Adipocyte (in vitro differentiated cells): Measurements from ENCODE around the gene ALOX12B.
"Not testable (repeated sequence)": the region's sequence is repeated elsewhere in the genome, so short reads cannot be mapped to it uniquely, and the experiment has no call there.

ENCODE experiments used
- DNase-seq: peaks from one replicate; pipeline ENCODE4 v3.0.0-alpha.2; 2015; ENCODE audit warnings: low read depth
- H3K27me3 ChIP-seq: replicated peaks from 2 replicates; pipeline ENCODE4 v1.7.0; 2013; ENCODE audit warnings: mild to moderate bottlenecking, low read length, moderate library complexity; ENCODE audit not compliant: control insufficient read depth, insufficient read depth
- H3K36me3 ChIP-seq: 2 replicates; pipeline ENCODE4 v1.7.0; 2013; ENCODE audit warnings: low read length, mild to moderate bottlenecking, moderate library complexity; ENCODE audit not compliant: control insufficient read depth, insufficient read depth, severe bottlenecking
- H3K4me1 ChIP-seq: 2 replicates; pipeline ENCODE4 v1.7.0; 2013; ENCODE audit warnings: mild to moderate bottlenecking, low read length, moderate library complexity; ENCODE audit not compliant: control insufficient read depth, insufficient read depth
- H3K4me3 ChIP-seq: 2 replicates; pipeline ENCODE4 v1.7.0; 2013; ENCODE audit warnings: mild to moderate bottlenecking, low read length, moderate library complexity
- H3K9ac ChIP-seq: 2 replicates; pipeline ENCODE4 v1.7.0; 2013; ENCODE audit warnings: mild to moderate bottlenecking, low read length, moderate library complexity
- H3K9me3 ChIP-seq: 2 replicates; pipeline ENCODE4 v1.7.0; 2013; ENCODE audit warnings: mild to moderate bottlenecking, low read length, moderate library complexity; ENCODE audit not compliant: control insufficient read depth

ALOX12B gene

DNA sequence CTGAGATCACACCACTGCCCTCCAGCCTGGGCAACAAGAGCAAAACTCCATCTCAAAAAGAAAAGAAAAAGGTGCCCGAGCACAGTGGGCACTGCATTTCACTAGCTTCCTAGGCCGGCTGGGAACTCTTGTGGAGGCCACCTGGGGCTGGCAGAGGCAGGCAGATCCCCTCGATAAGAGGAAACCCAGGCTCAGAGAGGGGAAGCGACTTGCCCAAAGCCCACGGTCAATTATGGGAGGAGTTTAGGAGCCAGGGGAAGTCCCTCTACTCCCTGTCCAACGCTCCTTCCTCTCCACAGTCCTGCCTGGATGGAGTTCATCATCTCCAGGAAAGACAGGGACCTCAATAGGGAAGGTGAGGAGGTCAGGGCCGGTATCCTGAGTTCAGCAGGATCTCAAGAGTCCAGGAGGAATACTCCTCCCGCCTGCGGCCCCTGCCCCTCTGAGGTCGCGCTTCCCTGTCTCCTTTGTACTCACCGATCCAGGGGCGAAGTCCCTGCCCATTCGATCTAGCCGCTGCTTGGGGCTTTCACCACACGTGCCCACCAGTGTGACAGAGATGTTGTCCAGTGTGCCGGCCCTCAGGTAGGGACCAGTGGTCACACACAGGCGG lies 30.0 kb upstream of the ALOX12B start:
- DNase-seq = no peak
- H3K27me3 ChIP-seq = peaks cover 39% of the 10 kb centered on the region
- H3K4me3 ChIP-seq = no peak overlapping the region
- no peaks in the 10 kb centered on the region for H3K9me3 ChIP-seq
- H3K36me3 ChIP-seq = no peaks in the 10 kb centered on the region
- peaks cover 13% of the 10 kb centered on the region for H3K4me1 ChIP-seq
- H3K9ac ChIP-seq = no peak overlapping the region

DNA sequence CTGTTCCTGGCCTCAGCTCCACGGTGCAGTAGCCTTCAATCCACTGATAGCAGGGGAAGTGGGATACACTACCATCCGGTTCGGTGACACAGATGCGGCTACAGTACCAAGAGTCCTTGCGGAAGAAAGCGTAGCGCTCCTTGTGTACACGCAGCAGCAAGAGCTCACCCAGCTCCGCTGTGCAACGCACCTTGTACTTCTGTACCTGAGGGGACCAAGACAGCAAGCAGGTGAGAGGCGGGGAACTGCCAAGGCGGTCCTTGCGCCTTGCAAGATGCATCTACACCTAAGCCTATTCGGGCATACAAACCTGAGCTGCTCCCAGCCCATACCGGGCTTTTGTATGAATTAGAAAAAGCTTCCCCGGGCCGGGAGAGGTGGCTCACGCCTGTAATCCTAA lies 29.3 kb upstream of the ALOX12B start:
- H3K9ac ChIP-seq = no peak overlapping the region
- DNase-seq = no peak
- peaks cover 45% of the 10 kb centered on the region for H3K27me3 ChIP-seq
- peaks cover 12% of the 10 kb centered on the region for H3K4me1 ChIP-seq
- H3K36me3 ChIP-seq = no peaks in the 10 kb centered on the region
- no peak overlapping the region for H3K4me3 ChIP-seq
- H3K9me3 ChIP-seq = no peaks in the 10 kb centered on the region

DNA sequence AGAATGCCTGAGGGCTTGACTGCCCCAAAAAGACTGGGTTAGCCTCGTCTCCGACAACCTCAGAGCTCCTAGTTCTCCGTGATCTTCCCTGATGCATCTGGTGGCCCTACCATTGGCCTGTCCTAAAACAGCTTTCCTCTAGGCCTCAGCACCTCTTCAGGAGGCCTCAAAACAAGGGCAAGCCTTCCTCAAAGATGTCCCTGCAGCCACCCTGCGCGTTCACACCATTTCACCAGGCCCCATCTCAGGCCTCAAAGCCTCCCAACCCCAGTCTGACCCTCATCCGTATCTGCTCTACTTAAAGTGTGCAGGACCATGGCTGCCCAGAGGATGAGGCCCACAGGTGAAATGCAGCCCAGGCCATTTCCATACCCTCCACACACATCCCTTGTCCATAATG lies 23.4 kb upstream of the ALOX12B start:
- Histone ChIP-seq H3K4me3 (no peak overlapping the region), H3K27me3 (peaks cover 61% of the 10 kb centered on the region), H3K4me1 (no peaks in the 10 kb centered on the region), H3K36me3 (no peaks in the 10 kb centered on the region), H3K9me3 (no peaks in the 10 kb centered on the region), H3K9ac (no peak overlapping the region)
- DNase-seq = no peak

DNA sequence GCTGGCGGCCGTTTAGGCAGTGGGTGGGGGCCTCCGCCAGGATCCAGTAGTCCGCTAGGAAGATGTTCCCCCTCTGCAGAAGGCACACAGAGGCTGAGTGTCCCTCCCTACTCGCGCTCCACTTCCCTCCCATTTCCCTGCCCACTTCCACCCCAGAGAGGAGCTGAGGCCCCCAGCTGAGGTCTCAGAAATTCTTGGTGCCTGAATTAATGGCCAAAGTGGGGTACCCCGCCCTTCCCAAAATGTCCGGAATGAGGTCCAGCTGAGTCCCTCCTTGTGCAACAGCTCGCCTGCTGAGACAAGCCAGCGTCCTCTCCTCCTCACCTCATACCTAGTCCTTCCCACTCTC lies 22.9 kb upstream of the ALOX12B start:
- Histone ChIP-seq H3K36me3 (no peaks in the 10 kb centered on the region), H3K4me1 (no peaks in the 10 kb centered on the region), H3K9me3 (no peaks in the 10 kb centered on the region), H3K4me3 (no peak overlapping the region), H3K9ac (no peak overlapping the region), H3K27me3 (peaks cover 57% of the 10 kb centered on the region)
- DNase-seq = no peak

DNA sequence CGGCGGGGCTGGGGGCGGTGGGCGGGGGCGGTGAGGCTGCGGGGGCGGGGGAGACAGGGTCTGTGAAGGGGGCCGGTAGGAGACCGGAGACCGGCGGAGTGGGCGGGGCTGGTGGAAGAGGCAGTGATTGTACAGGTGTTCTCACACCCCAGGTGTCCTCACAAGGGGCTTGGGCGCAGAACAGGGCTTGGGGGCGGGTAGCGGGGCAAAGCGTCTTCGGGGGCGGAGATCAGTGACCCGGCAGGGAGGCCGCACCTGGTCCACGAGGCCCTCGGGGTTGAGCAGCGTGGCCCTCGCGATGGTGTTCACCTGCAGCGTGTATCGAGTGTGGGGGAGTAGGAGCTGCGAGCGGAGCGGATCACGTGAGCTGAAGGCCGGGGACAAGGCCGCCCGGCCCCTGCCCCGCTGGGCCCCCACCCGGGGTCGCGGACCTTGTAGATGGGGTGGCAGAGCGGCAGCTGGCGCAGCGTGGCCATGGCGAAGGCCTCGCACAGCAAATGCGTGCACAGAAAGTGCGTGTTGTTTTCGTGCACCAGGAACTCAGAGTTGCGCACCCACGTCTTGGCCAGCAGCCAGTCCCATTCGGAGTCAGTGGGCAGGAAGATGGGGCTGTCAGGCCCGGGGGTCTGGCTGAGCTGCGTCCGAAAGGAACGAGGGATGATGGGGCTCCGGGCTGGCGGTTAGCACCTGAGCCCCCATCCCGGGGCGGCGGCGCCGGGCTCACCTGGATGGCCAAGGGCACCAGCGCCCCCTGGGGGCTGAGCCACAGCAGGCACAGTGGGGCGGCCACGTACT lies 22.3 kb upstream of the ALOX12B start:
- Histone ChIP-seq H3K27me3 (peaks cover 51% of the 10 kb centered on the region), H3K4me3 (no peak overlapping the region), H3K9ac (no peak overlapping the region), H3K9me3 (no peaks in the 10 kb centered on the region), H3K36me3 (no peaks in the 10 kb centered on the region), H3K4me1 (no peaks in the 10 kb centered on the region)
- DNase-seq = peak; percentile 58

DNA sequence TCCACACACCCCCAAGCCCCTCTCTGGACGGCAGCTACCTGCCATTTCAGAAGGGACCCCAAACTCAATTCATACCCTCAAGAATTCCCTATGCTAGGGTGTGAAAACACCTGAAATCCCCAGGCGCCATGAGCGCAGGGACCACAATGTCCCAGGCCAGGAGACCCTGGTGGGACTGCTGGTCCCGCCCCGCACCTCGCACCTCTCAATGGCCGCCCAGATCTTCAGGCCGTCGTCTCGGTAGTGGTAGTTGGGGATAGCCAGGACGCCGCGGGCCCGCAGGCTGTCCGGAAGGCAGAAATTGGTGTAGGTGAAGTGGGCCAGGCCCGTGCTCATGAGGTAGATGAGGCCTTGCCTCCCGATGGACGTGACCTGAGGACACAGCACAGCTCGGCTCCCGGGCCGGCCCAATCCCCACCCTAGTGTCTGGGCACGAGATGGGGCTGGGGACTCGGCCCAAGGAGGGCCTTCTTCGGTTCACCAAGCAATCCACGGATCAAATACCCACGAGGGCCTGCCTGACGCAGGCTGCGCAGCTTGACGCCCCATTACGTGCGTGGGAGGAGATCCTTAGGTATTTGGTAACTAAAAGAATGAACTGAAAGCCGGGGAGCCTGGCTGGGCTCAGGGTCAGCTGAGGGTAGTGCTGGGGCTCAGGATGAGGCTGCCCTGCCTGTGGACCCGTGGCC lies 21.6 kb upstream of the ALOX12B start:
- DNase-seq = no peak
- Histone ChIP-seq H3K27me3 (peaks cover 44% of the 10 kb centered on the region), H3K9me3 (no peaks in the 10 kb centered on the region)

DNA sequence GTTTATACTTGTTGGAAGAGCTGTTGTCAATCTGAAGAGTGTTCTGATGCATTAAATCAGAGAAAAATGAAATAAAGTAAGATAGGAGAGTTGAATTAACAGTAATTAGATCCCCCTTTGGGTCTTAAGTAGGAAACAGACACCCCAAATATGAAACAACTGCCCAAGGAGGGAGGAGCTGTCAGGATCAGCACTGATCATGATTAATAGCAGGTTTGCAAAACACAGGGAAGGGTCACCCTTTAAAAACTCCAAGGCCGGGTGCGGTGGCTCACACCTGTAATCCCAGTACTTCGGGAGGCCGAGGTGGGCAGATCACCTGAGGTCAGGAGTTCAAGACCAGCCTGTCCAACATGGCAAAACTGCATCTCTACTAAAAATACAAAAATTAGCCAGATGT lies 19.5 kb upstream of the ALOX12B start:
- not testable (repeated sequence) for H3K36me3 ChIP-seq, DNase-seq, H3K4me1 ChIP-seq, H3K4me3 ChIP-seq, H3K9ac ChIP-seq, H3K9me3 ChIP-seq
- peaks cover 29% of the 10 kb centered on the region for H3K27me3 ChIP-seq

More for the DNA sequence above, 21.6 kb upstream of the ALOX12B start:
- Histone ChIP-seq H3K4me1 (no peaks in the 10 kb centered on the region), H3K4me3 (no peak overlapping the region), H3K9ac (no peak overlapping the region), H3K36me3 (no peaks in the 10 kb centered on the region)

DNA sequence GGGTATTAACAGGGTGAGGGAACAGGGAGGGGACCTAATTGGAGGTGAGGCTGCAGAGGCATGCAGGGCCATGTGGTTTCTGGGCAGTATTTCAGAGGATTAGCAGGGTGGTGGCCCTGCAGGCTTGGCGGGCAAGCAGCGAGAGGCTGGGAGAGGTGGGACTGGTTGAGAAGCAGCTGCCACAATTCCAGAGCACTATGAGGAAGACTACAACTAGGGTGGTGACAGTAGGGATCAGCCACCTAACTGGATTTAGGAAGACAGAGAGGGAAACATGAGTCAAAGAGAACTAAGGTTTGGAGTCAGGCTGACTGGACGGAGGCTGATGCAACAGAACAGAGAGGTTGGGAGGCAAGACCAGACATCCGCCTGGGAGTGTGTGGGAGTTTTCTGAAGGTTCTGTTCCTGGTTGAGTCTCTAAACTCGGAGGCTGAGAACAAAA lies 18.5 kb upstream of the ALOX12B start:
- Histone ChIP-seq H3K4me1 (no peaks in the 10 kb centered on the region), H3K27me3 (peaks cover 20% of the 10 kb centered on the region), H3K9me3 (no peaks in the 10 kb centered on the region), H3K4me3 (no peak overlapping the region), H3K36me3 (no peaks in the 10 kb centered on the region), H3K9ac (no peak overlapping the region)
- DNase-seq = peak; percentile 16

DNA sequence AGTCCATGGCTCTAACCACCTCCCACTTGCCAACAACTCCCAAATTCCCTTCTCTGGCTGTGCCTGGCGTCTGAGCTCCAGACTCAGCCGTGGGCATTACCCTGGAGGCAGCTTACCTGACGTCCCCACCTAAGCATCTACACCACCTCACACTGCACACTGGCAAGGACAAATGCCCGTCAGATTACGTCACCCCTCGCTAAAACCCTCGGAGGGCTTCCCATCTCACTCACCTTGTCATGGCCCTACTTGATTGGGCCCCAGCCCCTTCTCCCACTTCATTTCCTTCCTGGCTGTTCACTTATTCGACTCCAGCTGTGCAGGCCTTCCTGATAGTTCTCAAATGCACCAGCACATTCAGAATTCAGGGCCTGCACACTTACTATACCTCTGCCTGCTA lies 17.4 kb upstream of the ALOX12B start:
- Histone ChIP-seq H3K27me3 (peaks cover 9% of the 10 kb centered on the region), H3K4me1 (no peaks in the 10 kb centered on the region), H3K36me3 (no peaks in the 10 kb centered on the region), H3K4me3 (no peak overlapping the region), H3K9me3 (no peaks in the 10 kb centered on the region), H3K9ac (no peak overlapping the region)
- DNase-seq = no peak

DNA sequence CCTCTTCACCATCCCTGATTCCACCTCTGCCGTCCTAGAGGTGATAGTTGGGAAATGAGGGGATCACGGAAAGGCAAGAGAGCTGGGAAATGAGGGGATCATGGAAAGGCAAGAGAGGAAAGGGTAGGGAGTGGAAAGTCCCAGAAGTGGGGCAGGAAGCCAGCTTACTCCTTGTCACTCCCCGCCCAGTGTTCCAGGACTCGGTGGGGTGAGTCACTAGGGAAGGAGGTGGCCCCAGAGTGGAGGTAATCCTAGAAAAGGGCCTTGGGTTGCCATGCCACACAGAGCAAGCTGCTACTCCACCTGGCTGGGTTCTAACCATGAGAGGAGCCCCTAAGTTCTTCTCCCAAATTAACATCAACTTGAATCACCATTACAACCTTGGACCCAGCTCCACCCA lies 16.0 kb upstream of the ALOX12B start:
- H3K4me1 ChIP-seq = no peaks in the 10 kb centered on the region
- H3K4me3 ChIP-seq = no peak overlapping the region
- no peaks in the 10 kb centered on the region for H3K9me3 ChIP-seq
- H3K36me3 ChIP-seq = no peaks in the 10 kb centered on the region
- no peak for DNase-seq
- no peak overlapping the region for H3K9ac ChIP-seq
- H3K27me3 ChIP-seq = no peaks in the 10 kb centered on the region

DNA sequence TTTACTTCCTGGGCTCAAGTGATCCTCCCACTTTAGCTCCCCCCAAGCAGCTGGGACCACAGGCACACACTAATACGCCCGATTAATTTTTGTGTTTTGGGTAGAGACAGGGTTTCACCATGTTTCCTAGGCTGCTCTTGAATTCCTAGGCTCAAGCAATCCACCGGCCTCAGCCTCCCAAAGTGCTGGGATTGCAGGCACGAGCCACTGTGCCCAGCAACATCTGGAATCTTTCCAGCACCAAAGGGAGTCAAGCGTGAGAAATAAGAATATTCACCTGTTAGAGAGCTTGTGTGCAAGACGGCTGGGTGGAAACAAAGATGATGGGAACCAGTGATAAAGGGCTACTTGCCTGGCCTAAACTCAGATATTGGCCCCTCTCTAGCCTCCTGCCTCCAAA lies 14.2 kb upstream of the ALOX12B start:
- Histone ChIP-seq H3K4me1 (no peaks in the 10 kb centered on the region), H3K9ac (no peak overlapping the region), H3K36me3 (no peaks in the 10 kb centered on the region), H3K27me3 (peaks cover 8% of the 10 kb centered on the region), H3K4me3 (no peak overlapping the region), H3K9me3 (no peaks in the 10 kb centered on the region)
- DNase-seq = no peak
